HEK293 (cell line): ENCODE data around the gene EPG5.

Source experiments
- CTCF ChIA-PET: fragments of 350-600 bp; formaldehyde crosslinking; extraction: SDS; loops from one replicate; lab custom pipeline; 2021; ENCODE audit warnings: antibody characterized with exemption; lab: Yijun Ruan, JAX
- POLR2A ChIA-PET: fragments of 300-600 bp; formaldehyde crosslinking; extraction: SDS; loops from one replicate; lab custom pipeline; 2020; ENCODE audit warnings: antibody characterized with exemption, inconsistent platforms; lab: Yijun Ruan, JAX
- H3K27ac ChIP-seq: fragments of 200-500 bp; sonication (Bioruptor generic); 2 replicates; pipeline ENCODE4 v1.5.1; 2014; ENCODE audit warnings: low read depth, low read length, control low read depth, inconsistent platforms; ENCODE audit errors: extremely low read depth
- H3K36me3 ChIP-seq, 2 experiments: fragments of 200-500 bp in 1 of 2; sonication (Bioruptor generic) in 1 of 2; 1 replicate in 1 of 2; 2 replicates in 1 of 2; pipeline ENCODE4 v1.5.1; 2014 to 2017; ENCODE audit warnings: inconsistent platforms in 2 of 2, low read length in 2 of 2; ENCODE audit not compliant: control insufficient read depth in 2 of 2, insufficient read depth in 1 of 2
- H3K4me1 ChIP-seq: fragments of 200-500 bp; sonication (Bioruptor generic); 2 replicates; pipeline ENCODE4 v1.5.1; 2014; ENCODE audit warnings: mild to moderate bottlenecking, low read length, inconsistent platforms; ENCODE audit not compliant: control insufficient read depth, insufficient read depth
- H3K4me3 ChIP-seq: 2 replicates; pipeline ENCODE4 v1.5.1; 2011; ENCODE audit warnings: low read depth, mild to moderate bottlenecking, control low read depth, low read length, moderate library complexity
- H3K9me3 ChIP-seq: fragments of 200-500 bp; sonication (Bioruptor generic); 2 replicates; pipeline ENCODE4 v1.5.1; 2014; ENCODE audit warnings: low read depth, low read length, inconsistent platforms; ENCODE audit not compliant: control insufficient read depth, insufficient read depth
- BCL11A ChIP-seq: fragments of 450-650 bp; formaldehyde crosslinking; IDR thresholded peaks from 2 replicates; pipeline ENCODE4 v1.5.1; 2016; ENCODE audit warnings: low read depth, missing biosample characterization, missing genetic modification characterization
- HOXA7 ChIP-seq: sonication (generic); formaldehyde crosslinking; IDR thresholded peaks from 2 replicates; pipeline ENCODE4 v1.8.1; 2022; ENCODE audit warnings: missing genetic modification reagents, borderline replicate concordance
- KLF16 ChIP-seq: fragments of 450-650 bp; formaldehyde crosslinking; IDR thresholded peaks from 2 replicates; pipeline ENCODE4 v1.5.1; 2017; ENCODE audit warnings: missing biosample characterization, missing genetic modification characterization
- KLF7 ChIP-seq: fragments of 450-650 bp; formaldehyde crosslinking; IDR thresholded peaks from 2 replicates; pipeline ENCODE4 v1.5.1; 2016; ENCODE audit warnings: missing biosample characterization, missing genetic modification characterization, borderline replicate concordance
- MEIS1 ChIP-seq: sonication (generic); formaldehyde crosslinking; IDR thresholded peaks from 2 replicates; pipeline ENCODE4 v1.8.1; 2022; ENCODE audit warnings: missing genetic modification reagents, mild to moderate bottlenecking, borderline replicate concordance
- ZBTB6 ChIP-seq: fragments of 450-650 bp; formaldehyde crosslinking; IDR thresholded peaks from 2 replicates; pipeline ENCODE4 v1.5.1; 2017; ENCODE audit warnings: missing biosample characterization, missing genetic modification characterization
- ZEB2 ChIP-seq: fragments of 450-650 bp; formaldehyde crosslinking; IDR thresholded peaks from 2 replicates; pipeline ENCODE4 v1.5.1; 2016; ENCODE audit warnings: missing biosample characterization, missing genetic modification characterization
- ZNF114 ChIP-seq: fragments of 450-650 bp; formaldehyde crosslinking; IDR thresholded peaks from 2 replicates; pipeline ENCODE4 v1.5.0; 2017; ENCODE audit warnings: missing biosample characterization, missing genetic modification characterization
- ZNF138 ChIP-seq: fragments of 450-650 bp; formaldehyde crosslinking; IDR thresholded peaks from 2 replicates; pipeline ENCODE4 v1.5.1; 2016; ENCODE audit warnings: missing biosample characterization, missing genetic modification characterization, borderline replicate concordance
- ZNF202 ChIP-seq: fragments of 450-650 bp; formaldehyde crosslinking; IDR thresholded peaks from 2 replicates; pipeline ENCODE4 v1.5.1; 2016; ENCODE audit warnings: missing biosample characterization, missing genetic modification characterization, borderline replicate concordance
- ZNF223 ChIP-seq: fragments of 450-650 bp; formaldehyde crosslinking; IDR thresholded peaks from 2 replicates; pipeline ENCODE4 v1.5.1; 2016; ENCODE audit warnings: missing biosample characterization, missing genetic modification characterization
- ZNF292 ChIP-seq: fragments of 450-650 bp; formaldehyde crosslinking; IDR thresholded peaks from 2 replicates; pipeline ENCODE4 v1.5.1; 2016; ENCODE audit warnings: low read depth, missing biosample characterization, missing genetic modification characterization, borderline replicate concordance
- ZNF335 ChIP-seq: fragments of 450-650 bp; formaldehyde crosslinking; conservative IDR thresholded peaks from 2 replicates; pipeline ENCODE4 v1.5.1; 2016; ENCODE audit warnings: missing biosample characterization, missing genetic modification characterization
- ZNF513 ChIP-seq: fragments of 450-650 bp; IDR thresholded peaks from 2 replicates; pipeline ENCODE4 v1.5.1; 2018; ENCODE audit warnings: missing biosample characterization, missing genetic modification characterization
- ZNF596 ChIP-seq: fragments of 450-650 bp; IDR thresholded peaks from 2 replicates; pipeline ENCODE4 v1.5.0; 2018; ENCODE audit warnings: missing biosample characterization, mild to moderate bottlenecking, missing genetic modification characterization, moderate library complexity
- ZNF677 ChIP-seq: fragments of 450-650 bp; IDR thresholded peaks from 2 replicates; pipeline ENCODE4 v1.5.0; 2018; ENCODE audit warnings: missing biosample characterization, mild to moderate bottlenecking, missing genetic modification characterization, moderate library complexity
- ZNF776 ChIP-seq: fragments of 450-650 bp; formaldehyde crosslinking; IDR thresholded peaks from 2 replicates; pipeline ENCODE4 v1.5.0; 2017; ENCODE audit warnings: missing biosample characterization, missing genetic modification characterization, borderline replicate concordance
- ZSCAN4 ChIP-seq: fragments of 450-650 bp; formaldehyde crosslinking; IDR thresholded peaks from 2 replicates; pipeline ENCODE4 v1.5.1; 2017; ENCODE audit warnings: missing biosample characterization, missing genetic modification characterization
- ZXDB ChIP-seq: fragments of 450-650 bp; formaldehyde crosslinking; IDR thresholded peaks from 2 replicates; pipeline ENCODE4 v1.5.1; 2016; ENCODE audit warnings: missing biosample characterization, missing genetic modification characterization
- TF ChIP-seq, protein P1 (sequence below): fragments of 450-650 bp; formaldehyde crosslinking; IDR thresholded peaks from 2 replicates; pipeline ENCODE4 v1.5.1; 2016; ENCODE audit warnings: missing biosample characterization, missing genetic modification characterization
- TF ChIP-seq, protein P2 (sequence below): fragments of 450-650 bp; formaldehyde crosslinking; IDR thresholded peaks from 2 replicates; pipeline ENCODE4 v1.5.1; 2016; ENCODE audit warnings: missing biosample characterization, missing genetic modification characterization

EPG5 gene

DNA sequence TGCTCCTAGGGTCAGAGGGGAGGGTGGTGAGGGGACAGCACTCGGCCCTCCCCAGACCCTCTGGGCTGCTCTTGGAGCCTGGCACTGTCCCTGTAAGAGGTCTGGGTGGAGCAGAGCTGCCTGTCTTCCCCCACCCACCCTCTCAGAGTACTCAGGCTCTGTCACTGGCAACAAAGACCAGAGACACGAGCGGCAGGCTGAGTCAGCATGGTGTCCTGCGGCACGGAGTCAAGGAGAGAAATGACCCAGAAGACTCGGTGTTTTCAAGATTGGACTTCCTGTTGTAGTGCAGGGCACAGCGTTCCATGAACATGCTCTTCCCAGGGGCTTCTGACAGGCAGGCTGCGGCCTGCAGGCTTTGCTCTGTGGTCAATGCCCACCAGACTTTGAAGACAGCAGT, 121.7 kb downstream of the EPG5 start:
- Histone ChIP-seq H3K36me3 (peaks cover 3 to 7% of the 10 kb centered on the region in 2 experiments; a peak in 2 of 3 replicates), H3K27ac (no peak overlapping the region), H3K9me3 (no peaks in the 10 kb centered on the region), H3K4me1 (no peaks in the 10 kb centered on the region)
- no peak for TF ChIP-seq ZNF138
- TF ChIP-seq, all 188 proteins: peak for 0
- POLR2A ChIA-PET: no interaction called here
- H3K4me3 ChIP-seq: no peak overlapping the region
- CTCF ChIA-PET: no interaction called here

- Histone ChIP-seq H3K4me1 (no peaks in the 10 kb centered on the region), H3K9me3 (no peaks in the 10 kb centered on the region), H3K36me3 (peaks cover 3 to 6% of the 10 kb centered on the region in 2 experiments; a peak in 2 of 3 replicates), H3K27ac (no peak overlapping the region), H3K4me3 (no peak overlapping the region)
- ChIA-PET CTCF (interaction anchor here (0.7 kb wide), 1 partner anchor 224 kb away, joined by 3 read pairs; no protein-coding TSS in a partner anchor), POLR2A (no interaction called here)
- TF ChIP-seq ZBTB6 (tag by site-specific recombination) (no peak), ZNF335 (no peak), ZNF776 (tag by site-specific recombination) (no peak), ZNF138 (no peak), ZNF513 (tag by site-specific recombination) (no peak), ZSCAN4 (no peak)
- TF ChIP-seq, protein P1, sequence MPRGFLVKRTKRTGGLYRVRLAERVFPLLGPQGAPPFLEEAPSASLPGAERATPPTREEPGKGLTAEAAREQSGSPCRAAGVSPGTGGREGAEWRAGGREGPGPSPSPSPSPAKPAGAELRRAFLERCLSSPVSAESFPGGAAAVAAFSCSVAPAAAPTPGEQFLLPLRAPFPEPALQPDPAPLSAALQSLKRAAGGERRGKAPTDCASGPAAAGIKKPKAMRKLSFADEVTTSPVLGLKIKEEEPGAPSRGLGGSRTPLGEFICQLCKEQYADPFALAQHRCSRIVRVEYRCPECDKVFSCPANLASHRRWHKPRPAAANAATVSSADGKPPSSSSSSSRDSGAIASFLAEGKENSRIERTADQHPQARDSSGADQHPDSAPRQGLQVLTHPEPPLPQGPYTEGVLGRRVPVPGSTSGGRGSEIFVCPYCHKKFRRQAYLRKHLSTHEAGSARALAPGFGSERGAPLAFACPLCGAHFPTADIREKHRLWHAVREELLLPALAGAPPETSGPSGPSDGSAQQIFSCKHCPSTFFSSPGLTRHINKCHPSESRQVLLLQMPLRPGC: no peak
Measured at GRCh38 chr18:45844938-45845337, 122.2 kb downstream of the EPG5 start.

DNA sequence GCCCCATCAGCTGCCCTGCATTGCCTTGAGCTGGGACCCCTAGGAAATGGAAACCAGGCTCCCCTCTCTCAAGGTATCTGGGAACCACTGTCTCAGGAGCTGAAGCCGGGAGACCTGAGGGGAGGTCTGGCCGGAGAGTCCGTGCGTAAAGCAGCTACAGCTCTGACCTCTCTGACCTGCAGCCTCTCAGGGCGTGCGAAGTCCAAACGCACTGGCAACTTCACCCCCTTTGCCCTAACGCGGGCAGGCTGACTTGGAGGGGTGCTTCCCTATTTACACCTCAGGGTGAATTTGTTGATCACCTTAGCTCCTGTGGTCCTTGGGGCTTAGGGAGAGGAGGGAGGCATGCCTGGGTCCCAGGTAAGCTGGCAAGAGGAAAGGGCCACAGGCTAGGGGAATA, 124.1 kb downstream of the EPG5 start:
- TF ChIP-seq ZNF292 (tag by site-specific recombination): no peak
- no peak for TF ChIP-seq KLF16 (tag by site-specific recombination)
- TF ChIP-seq ZEB2 (tag by site-specific recombination): no peak
- no peak for TF ChIP-seq BCL11A (tag by site-specific recombination)
- no peak for TF ChIP-seq ZNF677 (tag by site-specific recombination)
- no peak for TF ChIP-seq HOXA7
- TF ChIP-seq MEIS1 (CRISPR knock-in tag): no peak
- TF ChIP-seq ZXDB (tag by site-specific recombination): no peak
- TF ChIP-seq, protein P2, sequence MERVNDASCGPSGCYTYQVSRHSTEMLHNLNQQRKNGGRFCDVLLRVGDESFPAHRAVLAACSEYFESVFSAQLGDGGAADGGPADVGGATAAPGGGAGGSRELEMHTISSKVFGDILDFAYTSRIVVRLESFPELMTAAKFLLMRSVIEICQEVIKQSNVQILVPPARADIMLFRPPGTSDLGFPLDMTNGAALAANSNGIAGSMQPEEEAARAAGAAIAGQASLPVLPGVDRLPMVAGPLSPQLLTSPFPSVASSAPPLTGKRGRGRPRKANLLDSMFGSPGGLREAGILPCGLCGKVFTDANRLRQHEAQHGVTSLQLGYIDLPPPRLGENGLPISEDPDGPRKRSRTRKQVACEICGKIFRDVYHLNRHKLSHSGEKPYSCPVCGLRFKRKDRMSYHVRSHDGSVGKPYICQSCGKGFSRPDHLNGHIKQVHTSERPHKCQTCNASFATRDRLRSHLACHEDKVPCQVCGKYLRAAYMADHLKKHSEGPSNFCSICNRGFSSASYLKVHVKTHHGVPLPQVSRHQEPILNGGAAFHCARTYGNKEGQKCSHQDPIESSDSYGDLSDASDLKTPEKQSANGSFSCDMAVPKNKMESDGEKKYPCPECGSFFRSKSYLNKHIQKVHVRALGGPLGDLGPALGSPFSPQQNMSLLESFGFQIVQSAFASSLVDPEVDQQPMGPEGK (tag by site-specific recombination): no peak
- TF ChIP-seq ZNF202 (tag by site-specific recombination): no peak
- TF ChIP-seq ZNF114 (tag by site-specific recombination): no peak
- no peak for TF ChIP-seq ZNF223 (tag by site-specific recombination)
- no peak for TF ChIP-seq KLF7 (tag by site-specific recombination)
- TF ChIP-seq ZNF596 (tag by site-specific recombination): no peak
- no peaks in the 10 kb centered on the region for H3K9me3 ChIP-seq
- peaks cover under 1% of the 10 kb centered on the region; the same call in 1 of the 2 replicates for H3K4me1 ChIP-seq
- no peak overlapping the region for H3K4me3 ChIP-seq
- ChIA-PET POLR2A (no interaction called here), CTCF (interaction anchor here (0.6 to 1.6 kb wide), 5 partner anchors 36 to 230 kb away, joined by 3 to 5 read pairs (median 4); no protein-coding TSS in a partner anchor)
- no peak overlapping the region for H3K27ac ChIP-seq
- peaks cover 0 to 3% of the 10 kb centered on the region in 2 experiments; a peak in 1 of 3 replicates for H3K36me3 ChIP-seq
